Vagina (tissue), 2 donors: ENCODE results near the gene HSDL2. TPM values are rescaled to one million over a fixed set of nuclear protein-coding genes. Genes with fewer than 3 reads are reported as not detected.

Experiments used
- DNase-seq, 2 donors: peaks; one replicate each; pipeline ENCODE4 v3.0.0-alpha.2; 2017; ENCODE audit errors: extremely low spot score in 2 of 2
- H3K27ac ChIP-seq: fragments of 200-600 bp; sonication (generic); one replicate; pipeline ENCODE4 v1.5.1; 2019
- H3K27me3 ChIP-seq: fragments of 200-600 bp; sonication (generic); one replicate; pipeline ENCODE4 v1.5.1; 2019
- H3K36me3 ChIP-seq, 2 donors: fragments of 200-600 bp; sonication (generic); one replicate each; pipeline ENCODE4 v1.5.1; 2017 to 2019
- H3K4me1 ChIP-seq: fragments of 200-600 bp; sonication (generic); one replicate; pipeline ENCODE4 v1.5.1; 2019
- H3K4me3 ChIP-seq, 2 donors: fragments of 200-600 bp; sonication (generic); 1 replicate in 1 of 2; 2 replicates in 1 of 2; pipeline ENCODE4 v1.5.1; 2016 to 2019
- H3K9me3 ChIP-seq: fragments of 200-600 bp; sonication (generic); one replicate; pipeline ENCODE4 v1.5.1; 2019
- POLR2A ChIP-seq, 2 donors: fragments of 450-650 bp; IDR thresholded peaks; one replicate each; pipeline ENCODE4 v1.6.1; 2017; ENCODE audit warnings: antibody characterized with exemption in 2 of 2, mild to moderate bottlenecking in 2 of 2, moderate library complexity in 2 of 2
- POLR2AphosphoS5 ChIP-seq, 2 donors: sonication (generic); formaldehyde crosslinking; IDR thresholded peaks; one replicate each; pipeline ENCODE4 v1.9.0; 2017; ENCODE audit warnings: antibody characterized with exemption in 2 of 2, mild to moderate bottlenecking in 2 of 2, low read depth in 1 of 2; ENCODE audit not compliant: insufficient read depth in 1 of 2
- intact Hi-C: fragments of 100-400 bp; cut with DNase I; formaldehyde crosslinking; loops from one replicate; pipeline ENCODE4 v1.15.1; 2023
- total RNA-seq: library from RNA; depleted of rRNA; stranded (reverse); fragments of >200 nt; gene quantifications from one replicate; pipeline ENCODE4 v1.2.3, GENCODE V29; 2016
- TF ChIP-seq, protein P1 (sequence below), 3 experiments: fragments of 450-650 bp in 2 of 3; fragments of 200-600 bp in 1 of 3; sonication (generic) in 1 of 3; IDR thresholded peaks; one replicate each; pipeline ENCODE4 v1.5.1; 2017 to 2019; ENCODE audit warnings: antibody characterized with exemption in 3 of 3, mild to moderate bottlenecking in 2 of 3, moderate library complexity in 2 of 3

Gene HSDL2
- total RNA-seq, 1 donor from 2014 or later = 25.8 TPM

DNA sequence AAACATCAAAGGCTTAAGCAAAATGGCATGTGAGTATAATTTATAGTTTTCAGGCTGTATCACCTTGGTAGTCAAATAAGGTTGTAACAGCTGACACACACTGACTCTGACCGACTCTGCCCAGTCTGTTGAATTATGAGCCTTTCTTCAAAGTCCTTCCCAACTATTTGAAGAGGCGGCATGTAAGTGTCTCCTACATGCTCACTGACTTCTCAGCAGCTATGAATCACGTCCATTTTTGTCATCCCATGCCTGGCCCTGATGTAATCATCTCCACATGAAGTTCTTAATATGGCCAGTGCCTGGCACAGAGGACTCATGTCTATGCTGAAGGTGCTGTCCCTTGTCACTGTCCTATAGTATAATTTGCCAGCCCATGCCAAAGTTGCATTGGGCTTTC lies 41.3 kb upstream of the HSDL2 start:
- H3K4me3 ChIP-seq = no peak overlapping the region
- no peak for DNase-seq
- no peaks in the 10 kb centered on the region for H3K9me3 ChIP-seq
- TF ChIP-seq POLR2AphosphoS5 (IDR thresholded peaks at IDR 0.05; ENCODE audit: insufficient read depth in 1 of 2, low read depth in 1 of 2) = no peak
- TF ChIP-seq, protein P1, sequence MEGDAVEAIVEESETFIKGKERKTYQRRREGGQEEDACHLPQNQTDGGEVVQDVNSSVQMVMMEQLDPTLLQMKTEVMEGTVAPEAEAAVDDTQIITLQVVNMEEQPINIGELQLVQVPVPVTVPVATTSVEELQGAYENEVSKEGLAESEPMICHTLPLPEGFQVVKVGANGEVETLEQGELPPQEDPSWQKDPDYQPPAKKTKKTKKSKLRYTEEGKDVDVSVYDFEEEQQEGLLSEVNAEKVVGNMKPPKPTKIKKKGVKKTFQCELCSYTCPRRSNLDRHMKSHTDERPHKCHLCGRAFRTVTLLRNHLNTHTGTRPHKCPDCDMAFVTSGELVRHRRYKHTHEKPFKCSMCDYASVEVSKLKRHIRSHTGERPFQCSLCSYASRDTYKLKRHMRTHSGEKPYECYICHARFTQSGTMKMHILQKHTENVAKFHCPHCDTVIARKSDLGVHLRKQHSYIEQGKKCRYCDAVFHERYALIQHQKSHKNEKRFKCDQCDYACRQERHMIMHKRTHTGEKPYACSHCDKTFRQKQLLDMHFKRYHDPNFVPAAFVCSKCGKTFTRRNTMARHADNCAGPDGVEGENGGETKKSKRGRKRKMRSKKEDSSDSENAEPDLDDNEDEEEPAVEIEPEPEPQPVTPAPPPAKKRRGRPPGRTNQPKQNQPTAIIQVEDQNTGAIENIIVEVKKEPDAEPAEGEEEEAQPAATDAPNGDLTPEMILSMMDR (IDR thresholded peaks at IDR 0.05) = no peak
- no peaks in the 10 kb centered on the region for H3K27me3 ChIP-seq
- no peaks in the 10 kb centered on the region for H3K36me3 ChIP-seq
- no peak overlapping the region for H3K27ac ChIP-seq
- intact Hi-C loops = loop anchor here (10.0 kb wide), 1 partner anchor 444 kb away; the partner anchor contains the start of gene UGCG
- H3K4me1 ChIP-seq = no peaks in the 10 kb centered on the region

DNA sequence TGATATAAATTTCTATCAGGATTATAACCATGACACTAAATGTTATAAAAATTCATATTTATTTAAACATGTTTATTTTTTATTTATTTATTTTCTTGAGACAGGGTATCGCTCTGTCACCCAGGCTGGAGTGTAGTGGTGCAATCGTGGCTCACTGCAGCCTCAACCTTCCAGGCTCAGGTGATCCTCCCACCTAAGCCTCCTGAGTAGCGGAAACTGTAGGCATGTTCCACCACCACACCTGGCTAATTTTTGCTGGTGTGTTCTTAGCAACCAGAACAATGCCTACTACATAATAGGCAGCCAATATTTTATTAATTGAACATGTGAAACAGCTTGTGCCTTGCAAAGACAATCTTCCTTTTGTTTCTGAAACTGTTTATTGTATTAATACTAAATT lies 40.0 kb upstream of the HSDL2 start:
- H3K4me3 ChIP-seq = no peak overlapping the region
- no peaks in the 10 kb centered on the region for H3K27me3 ChIP-seq
- no peaks in the 10 kb centered on the region for H3K4me1 ChIP-seq
- DNase-seq = no peak
- no peaks in the 10 kb centered on the region for H3K9me3 ChIP-seq
- H3K27ac ChIP-seq = no peak overlapping the region
- H3K36me3 ChIP-seq = no peaks in the 10 kb centered on the region
- intact Hi-C loops = loop anchor here (10.0 kb wide), 1 partner anchor 445 kb away; the partner anchor contains the start of gene UGCG
- TF ChIP-seq, protein P1 (IDR thresholded peaks at IDR 0.05) = no peak
- TF ChIP-seq POLR2A (IDR thresholded peaks at IDR 0.05) = no peak
- TF ChIP-seq POLR2AphosphoS5 (IDR thresholded peaks at IDR 0.05; ENCODE audit: insufficient read depth in 1 of 2, low read depth in 1 of 2) = no peak

- Histone ChIP-seq H3K27ac (no peak overlapping the region), H3K4me1 (no peaks in the 10 kb centered on the region), H3K9me3 (no peaks in the 10 kb centered on the region), H3K4me3 (no peak overlapping the region), H3K36me3 (no peaks in the 10 kb centered on the region), H3K27me3 (no peaks in the 10 kb centered on the region)
- intact Hi-C loops = no loop called here
- no peak for DNase-seq
- TF ChIP-seq POLR2A (IDR thresholded peaks at IDR 0.05) (no peak), POLR2AphosphoS5 (IDR thresholded peaks at IDR 0.05; ENCODE audit: insufficient read depth in 1 of 2, low read depth in 1 of 2) (no peak)
- TF ChIP-seq, protein P1 (IDR thresholded peaks at IDR 0.05) = no peak
Observed at GRCh38 chr9:112341730-112342129, 38.2 kb upstream of the HSDL2 start.

- H3K27ac ChIP-seq = no peak overlapping the region
- intact Hi-C loops = no loop called here
- no peaks in the 10 kb centered on the region for H3K9me3 ChIP-seq
- H3K27me3 ChIP-seq = no peaks in the 10 kb centered on the region
- TF ChIP-seq POLR2AphosphoS5 (IDR thresholded peaks at IDR 0.05; ENCODE audit: insufficient read depth in 1 of 2, low read depth in 1 of 2) = peak in 1 of 2 donors; percentile 44
- TF ChIP-seq, protein P1 (IDR thresholded peaks at IDR 0.05) = no peak
- TF ChIP-seq POLR2A (IDR thresholded peaks at IDR 0.05) = no peak
- no peaks in the 10 kb centered on the region for H3K4me1 ChIP-seq
- peak overlapping the region; percentile 32 to 37 for H3K4me3 ChIP-seq
- DNase-seq = no peak
- H3K36me3 ChIP-seq = no peaks in the 10 kb centered on the region
Observed at GRCh38 chr9:112348257-112349007, 31.5 kb upstream of the HSDL2 start.

GRCh38 chr9:112349008-112349333 lies 30.9 kb upstream of the HSDL2 start:
- intact Hi-C loops = no loop called here
- Histone ChIP-seq H3K36me3 (no peaks in the 10 kb centered on the region), H3K4me3 (peak overlapping the region; percentile 32 to 37), H3K27ac (no peak overlapping the region), H3K4me1 (no peaks in the 10 kb centered on the region), H3K27me3 (no peaks in the 10 kb centered on the region), H3K9me3 (no peaks in the 10 kb centered on the region)
- no peak for DNase-seq
- TF ChIP-seq, protein P1 (IDR thresholded peaks at IDR 0.05) = no peak
- TF ChIP-seq POLR2A (IDR thresholded peaks at IDR 0.05) (no peak), POLR2AphosphoS5 (IDR thresholded peaks at IDR 0.05; ENCODE audit: insufficient read depth in 1 of 2, low read depth in 1 of 2) (no peak)
